Osteoblast (primary cell): ENCODE measurements around the gene ADGRL3. TPM values are rescaled to one million over a fixed set of nuclear protein-coding genes. Genes with fewer than 3 reads are reported as not detected.

Source experiments
- DNase-seq: peaks from one replicate; pipeline ENCODE4 v3.0.0; 2011; ENCODE audit warnings: low spot score, mixed read lengths; ENCODE audit not compliant: insufficient read length; ENCODE audit errors: missing footprints
- H2AFZ ChIP-seq: 2 replicates; pipeline ENCODE4 v1.6.0; 2011; ENCODE audit warnings: mild to moderate bottlenecking, low read length
- H3K27ac ChIP-seq: 2 replicates; pipeline ENCODE4 v1.5.1; 2011; ENCODE audit warnings: mild to moderate bottlenecking, low read depth, low read length, moderate library complexity
- H3K27me3 ChIP-seq: 2 replicates; pipeline ENCODE4 v1.6.0; 2012; ENCODE audit warnings: mild to moderate bottlenecking, control low read depth, inconsistent platforms, low read length, moderate library complexity; ENCODE audit not compliant: insufficient read depth
- H3K36me3 ChIP-seq: 2 replicates; pipeline ENCODE4 v1.5.1; 2011; ENCODE audit warnings: mild to moderate bottlenecking, low read length, control low read depth, moderate library complexity; ENCODE audit not compliant: insufficient read depth
- H3K4me1 ChIP-seq: 2 replicates; pipeline ENCODE4 v1.5.1; 2011; ENCODE audit warnings: mild to moderate bottlenecking, low read length, control low read depth, moderate library complexity; ENCODE audit not compliant: insufficient read depth
- H3K4me2 ChIP-seq: 2 replicates; pipeline ENCODE4 v1.6.0; 2011; ENCODE audit warnings: mild to moderate bottlenecking, low read length; ENCODE audit not compliant: insufficient read depth
- H3K4me3 ChIP-seq: fragments of 200-600 bp; sonication (generic); 3 replicates; pipeline ENCODE4 v1.5.1; 2012; ENCODE audit warnings: mild to moderate bottlenecking, low read length, inconsistent platforms; ENCODE audit not compliant: insufficient read depth
- H3K79me2 ChIP-seq: 2 replicates; pipeline ENCODE4 v1.6.0; 2012; ENCODE audit warnings: mild to moderate bottlenecking, low read length, control low read depth, inconsistent platforms; ENCODE audit not compliant: insufficient read depth
- H3K9me3 ChIP-seq: 2 replicates; pipeline ENCODE4 v1.5.1; 2011; ENCODE audit warnings: low read depth, low read length, control low read depth
- H4K20me1 ChIP-seq: 2 replicates; pipeline ENCODE4 v1.6.0; 2012; ENCODE audit warnings: mild to moderate bottlenecking, low read length, control low read depth; ENCODE audit not compliant: insufficient read depth
- CTCF ChIP-seq: IDR thresholded peaks from 2 replicates; pipeline ENCODE4 v1.5.1; 2011; ENCODE audit warnings: mild to moderate bottlenecking, low read depth, low read length, moderate library complexity; ENCODE audit errors: extremely low read depth
- total RNA-seq: library from RNA; depleted of rRNA; stranded (reverse); fragments of >200 nt; gene quantifications from 2 replicates; pipeline ENCODE4 v1.2.3, GENCODE V29; 2012

ADGRL3 gene
- total RNA-seq, 1 donor: not detected

DNA sequence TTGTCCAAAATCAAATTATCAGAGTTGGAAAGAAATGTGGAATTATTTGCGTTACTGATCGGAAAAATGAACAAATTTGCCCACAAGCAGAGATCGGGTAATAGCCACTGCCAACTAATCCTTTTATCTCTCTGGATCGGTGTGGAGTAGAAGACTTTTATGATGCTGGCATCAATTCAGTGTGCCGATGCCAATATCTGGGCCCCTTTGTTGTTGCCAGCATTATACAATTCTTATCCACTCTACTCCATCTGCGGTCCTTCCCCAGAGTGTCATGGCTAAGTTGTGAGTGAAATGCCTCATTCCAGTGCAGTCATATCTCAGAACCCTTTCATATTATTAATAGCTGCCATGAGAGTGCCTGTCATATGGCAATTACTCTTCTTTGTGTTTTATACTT lies 660.2 kb downstream of the ADGRL3 start:
- Histone ChIP-seq H3K36me3 (no peaks in the 10 kb centered on the region), H3K79me2 (no peaks in the 10 kb centered on the region), H3K4me2 (no peak overlapping the region), H3K27me3 (no peaks in the 10 kb centered on the region), H3K4me1 (no peaks in the 10 kb centered on the region), H3K9me3 (no peaks in the 10 kb centered on the region), H4K20me1 (no peaks in the 10 kb centered on the region), H3K27ac (no peak overlapping the region), H3K4me3 (no peak overlapping the region), H2AFZ (no peak overlapping the region)
- no peak for TF ChIP-seq CTCF
- DNase-seq: no peak

GRCh38 chr4:61864286-61864685 lies 664.2 kb downstream of the ADGRL3 start:
- no peaks in the 10 kb centered on the region for H4K20me1 ChIP-seq
- no peak overlapping the region for H2AFZ ChIP-seq
- no peak for TF ChIP-seq CTCF
- H3K36me3 ChIP-seq: no peaks in the 10 kb centered on the region
- no peaks in the 10 kb centered on the region for H3K79me2 ChIP-seq
- no peak overlapping the region for H3K4me3 ChIP-seq
- H3K4me2 ChIP-seq: no peak overlapping the region
- DNase-seq: no peak
- no peaks in the 10 kb centered on the region for H3K9me3 ChIP-seq
- no peaks in the 10 kb centered on the region for H3K4me1 ChIP-seq
- no peak overlapping the region for H3K27ac ChIP-seq
- H3K27me3 ChIP-seq: no peaks in the 10 kb centered on the region

- no peak for TF ChIP-seq CTCF
- no peaks in the 10 kb centered on the region for H3K27me3 ChIP-seq
- no peaks in the 10 kb centered on the region for H3K79me2 ChIP-seq
- H2AFZ ChIP-seq: no peak overlapping the region
- H3K36me3 ChIP-seq: no peaks in the 10 kb centered on the region
- DNase-seq: no peak
- H3K4me2 ChIP-seq: no peak overlapping the region
- H4K20me1 ChIP-seq: no peaks in the 10 kb centered on the region
- H3K4me1 ChIP-seq: no peaks in the 10 kb centered on the region
- no peaks in the 10 kb centered on the region for H3K9me3 ChIP-seq
- no peak overlapping the region for H3K27ac ChIP-seq
- H3K4me3 ChIP-seq: no peak overlapping the region
Measured at GRCh38 chr4:61866378-61867030, 666.4 kb downstream of the ADGRL3 start.

- Histone ChIP-seq H3K4me3 (no peak overlapping the region), H3K4me2 (no peak overlapping the region), H3K27me3 (no peaks in the 10 kb centered on the region), H3K27ac (no peak overlapping the region), H3K79me2 (no peaks in the 10 kb centered on the region), H2AFZ (no peak overlapping the region), H3K9me3 (no peaks in the 10 kb centered on the region), H3K4me1 (no peaks in the 10 kb centered on the region), H4K20me1 (no peaks in the 10 kb centered on the region), H3K36me3 (no peaks in the 10 kb centered on the region)
- DNase-seq: no peak
- TF ChIP-seq CTCF: no peak
Measured at GRCh38 chr4:61872983-61873382, 672.9 kb downstream of the ADGRL3 start.
